HG02840 (cell line): ENCODE data around the gene STMND1.
"Not testable (repeated sequence)": the region's sequence is repeated elsewhere in the genome, so short reads cannot be mapped to it uniquely, and the experiment has no call there.

Experiments used
- ATAC-seq: cut with Tn5 transposase; IDR thresholded peaks from one replicate; pipeline ENCODE4 v1.9.1; 2021; ENCODE audit warnings: mild to moderate bottlenecking, moderate library complexity, moderate number of reproducible peaks; ENCODE audit not compliant: unreplicated experiment, low FRiP score

The STMND1 gene

GRCh38 chr6:17101422-17102257 is at the start of gene STMND1:
Gene STMND1, plus strand, starts transcription at chr6:17102050. Its CDS starts 208 bp downstream, at chr6:17102258.
- no peak for ATAC-seq

GRCh38 chr6:17054647-17055046 is 47.2 kb upstream of the STMND1 start:
- ATAC-seq, result no peak

- ATAC-seq, result no peak
Observed at GRCh38 chr6:17057322-17057721, 44.5 kb upstream of the STMND1 start.

- ATAC-seq, result no peak
Observed at GRCh38 chr6:17058550-17058949, 43.3 kb upstream of the STMND1 start.

GRCh38 chr6:17059022-17059421 is 42.8 kb upstream of the STMND1 start:
- no peak for ATAC-seq

GRCh38 chr6:17059850-17060249 is 42.0 kb upstream of the STMND1 start:
- ATAC-seq, result no peak

- ATAC-seq, result no peak
Observed at GRCh38 chr6:17061097-17061496, 40.8 kb upstream of the STMND1 start.

GRCh38 chr6:17062871-17063440 is 38.9 kb upstream of the STMND1 start:
- no peak for ATAC-seq

GRCh38 chr6:17064975-17065374 is 36.9 kb upstream of the STMND1 start:
- ATAC-seq, result no peak

- ATAC-seq, result no peak
Observed at GRCh38 chr6:17066610-17067009, 35.2 kb upstream of the STMND1 start.

GRCh38 chr6:17068972-17069371 is 32.9 kb upstream of the STMND1 start:
- not testable (repeated sequence) for ATAC-seq

GRCh38 chr6:17070400-17070799 is 31.4 kb upstream of the STMND1 start:
- not testable (repeated sequence) for ATAC-seq

- not testable (repeated sequence) for ATAC-seq
Observed at GRCh38 chr6:17073596-17073995, 28.3 kb upstream of the STMND1 start.

- ATAC-seq, result no peak
Observed at GRCh38 chr6:17081273-17081672, 20.6 kb upstream of the STMND1 start.

GRCh38 chr6:17081860-17082508 is 19.9 kb upstream of the STMND1 start:
- ATAC-seq, result no peak

GRCh38 chr6:17083397-17083796 is 18.5 kb upstream of the STMND1 start:
- ATAC-seq, result no peak

GRCh38 chr6:17086469-17086868 is 15.4 kb upstream of the STMND1 start:
- no peak for ATAC-seq

GRCh38 chr6:17088091-17088611 is 13.7 kb upstream of the STMND1 start:
- ATAC-seq, result no peak

- no peak for ATAC-seq
Observed at GRCh38 chr6:17091122-17091521, 10.7 kb upstream of the STMND1 start.

- no peak for ATAC-seq
Observed at GRCh38 chr6:17093686-17094085, 8.2 kb upstream of the STMND1 start.

GRCh38 chr6:17096096-17096495 is 5.8 kb upstream of the STMND1 start:
- ATAC-seq, result no peak
